H1 (cell line): ENCODE results near the gene TRAPPC13. TPM values are rescaled to one million over a fixed set of nuclear protein-coding genes. Genes with fewer than 3 reads are reported as not detected.
A peak's percentile ranks its signal among the peaks of the same experiment; 100 is the strongest.

Source experiments
- CTCF ChIA-PET: fragments of 300-600 bp; sonication (Branson Sonifier 250); formaldehyde crosslinking; loops from one replicate; lab custom pipeline; 2021; ENCODE audit not compliant: partially characterized antibody; lab: Charles Lee
- POLR2A ChIA-PET: fragments of 300-600 bp; sonication (Branson Sonifier 250); formaldehyde crosslinking; loops from one replicate; lab custom pipeline; 2021; ENCODE audit warnings: inconsistent platforms; ENCODE audit not compliant: partially characterized antibody; lab: Charles Lee
- DNase-seq, 2 experiments: peaks; one replicate each; pipeline versions ENCODE4 v3.0.0 to v3.0.0-alpha.2; 2010 to 2022; ENCODE audit warnings: low spot score in 2 of 2, low read depth in 1 of 2, mixed read lengths in 1 of 2
- FAIRE-seq: peaks from 2 replicates; lab custom pipeline; 2011; peaks lifted over from hg19 to GRCh38; lab: Jason Lieb, UNC
- H2AFZ ChIP-seq: 2 replicates; pipeline ENCODE4 v1.8.1; 2012; ENCODE audit warnings: low read length, inconsistent platforms
- H2AK5ac ChIP-seq: 2 replicates; pipeline ENCODE4 v1.6.1; 2013; ENCODE audit warnings: low read depth, low read length
- H2BK120ac ChIP-seq: replicated peaks from 2 replicates; pipeline ENCODE3; 2013; ENCODE audit warnings: low read depth, low read length, inconsistent platforms
- H2BK12ac ChIP-seq: 2 replicates; pipeline ENCODE4 v1.6.1; 2013; ENCODE audit warnings: low read depth, low read length
- H2BK15ac ChIP-seq: 2 replicates; pipeline ENCODE4 v1.6.1; 2013; ENCODE audit warnings: low read length
- H2BK20ac ChIP-seq: 2 replicates; pipeline ENCODE4 v1.6.1; 2013; ENCODE audit warnings: low read length
- H2BK5ac ChIP-seq: 2 replicates; pipeline ENCODE4 v1.6.1; 2013; ENCODE audit warnings: low read depth, low read length
- H3K14ac ChIP-seq: 2 replicates; pipeline ENCODE4 v1.6.1; 2013; ENCODE audit warnings: inconsistent platforms; ENCODE audit not compliant: insufficient read length
- H3K18ac ChIP-seq: 2 replicates; pipeline ENCODE4 v1.6.1; 2013; ENCODE audit warnings: low read length; ENCODE audit errors: extremely low read depth
- H3K23ac ChIP-seq: 2 replicates; pipeline ENCODE4 v1.6.1; 2013; ENCODE audit warnings: inconsistent platforms; ENCODE audit not compliant: insufficient read length
- H3K23me2 ChIP-seq: 2 replicates; pipeline ENCODE4 v1.6.1; 2013; ENCODE audit warnings: low read depth, low read length
- H3K27ac ChIP-seq: 2 replicates; pipeline ENCODE4 v1.6.1; 2011; ENCODE audit warnings: low read depth, low read length, inconsistent platforms
- H3K27me3 ChIP-seq, 4 experiments: replicated peaks in 1 of 4; 1 replicate in 1 of 4; 2 replicates in 3 of 4; pipeline versions ENCODE4 v1.6.1 to v1.8.1; 2011 to 2013; ENCODE audit warnings: low read length in 3 of 4, mild to moderate bottlenecking in 3 of 4, inconsistent platforms in 2 of 4, mixed read lengths in 2 of 4, moderate library complexity in 1 of 4; ENCODE audit not compliant: control insufficient read depth in 3 of 4, insufficient read depth in 3 of 4; ENCODE audit errors: extremely low read depth in 1 of 4
- H3K36me3 ChIP-seq, 4 experiments: 2 replicates each; pipeline versions ENCODE4 v1.6.1 to v1.8.1; 2011 to 2013; ENCODE audit warnings: mild to moderate bottlenecking in 4 of 4, low read length in 3 of 4, moderate library complexity in 2 of 4, control low read depth in 1 of 4, inconsistent platforms in 1 of 4; ENCODE audit not compliant: insufficient read depth in 4 of 4, control insufficient read depth in 2 of 4
- H3K4ac ChIP-seq: replicated peaks from 2 replicates; pipeline ENCODE3; 2013; ENCODE audit warnings: low read length, low read depth, mixed read lengths, inconsistent platforms; ENCODE audit not compliant: insufficient read length
- H3K4me1 ChIP-seq, 4 experiments: replicated peaks in 1 of 4; 1 replicate in 1 of 4; 2 replicates in 3 of 4; pipeline versions ENCODE4 v1.6.1 to v1.8.1; 2011 to 2013; ENCODE audit warnings: low read length in 3 of 4, inconsistent platforms in 2 of 4, mixed read lengths in 1 of 4; ENCODE audit not compliant: insufficient read depth in 4 of 4, control insufficient read depth in 3 of 4
- H3K4me2 ChIP-seq, 2 experiments: 2 replicates each; pipeline versions ENCODE4 v1.6.1 to v1.8.1; 2011 to 2013; ENCODE audit warnings: low read depth in 2 of 2, low read length in 2 of 2, control low read depth in 1 of 2, inconsistent platforms in 1 of 2, mild to moderate bottlenecking in 1 of 2; ENCODE audit not compliant: insufficient read depth in 1 of 2
- H3K4me3 ChIP-seq, 4 experiments: fragments of 200-600, 300-600 bp in 1 of 4; sonication (generic), shearing (Covaris generic), sonication (Bioruptor Twin) in 1 of 4; 2 replicates each; pipeline versions ENCODE4 v1.5.1 to v1.8.1; 2011 to 2016; ENCODE audit warnings: low read length in 4 of 4, low read depth in 3 of 4, control low read depth in 2 of 4, inconsistent platforms in 2 of 4, mild to moderate bottlenecking in 2 of 4, mixed read lengths in 1 of 4, moderate library complexity in 1 of 4; ENCODE audit not compliant: insufficient read depth in 2 of 4; ENCODE audit errors: extremely low read depth in 1 of 4
- H3K56ac ChIP-seq: replicated peaks from 2 replicates; pipeline ENCODE3; 2013; ENCODE audit warnings: low read depth, mild to moderate bottlenecking, mixed read lengths, low read length, inconsistent platforms; ENCODE audit not compliant: insufficient read length
- H3K79me1 ChIP-seq: 2 replicates; pipeline ENCODE4 v1.6.1; 2013; ENCODE audit warnings: low read depth, low read length, control low read depth
- H3K79me2 ChIP-seq, 2 experiments: 2 replicates each; pipeline versions ENCODE4 v1.6.1 to v1.8.1; 2012 to 2013; ENCODE audit warnings: low read length in 2 of 2, mild to moderate bottlenecking in 2 of 2, inconsistent platforms in 1 of 2; ENCODE audit not compliant: insufficient read depth in 2 of 2, control insufficient read depth in 1 of 2
- H3K9ac ChIP-seq, 4 experiments: replicated peaks in 1 of 4; 1 replicate in 1 of 4; 2 replicates in 3 of 4; pipeline versions ENCODE4 v1.6.1 to v1.8.1; 2011 to 2013; ENCODE audit warnings: low read depth in 3 of 4, low read length in 3 of 4, control low read depth in 2 of 4, mild to moderate bottlenecking in 2 of 4, moderate library complexity in 2 of 4, inconsistent platforms in 1 of 4; ENCODE audit errors: extremely low read depth in 1 of 4
- H3K9me3 ChIP-seq, 2 experiments: 2 replicates each; pipeline versions ENCODE4 v1.6.1 to v1.8.1; 2012 to 2013; ENCODE audit warnings: mild to moderate bottlenecking in 2 of 2, moderate library complexity in 2 of 2, control low read depth in 1 of 2, inconsistent platforms in 1 of 2, low read depth in 1 of 2, low read length in 1 of 2, mixed read lengths in 1 of 2; ENCODE audit not compliant: insufficient read depth in 2 of 2
- H4K20me1 ChIP-seq, 2 experiments: replicated peaks in 1 of 2; 2 replicates each; pipeline versions ENCODE3 to v1.8.1; 2011 to 2013; ENCODE audit warnings: inconsistent platforms in 2 of 2, low read length in 2 of 2, mild to moderate bottlenecking in 1 of 2; ENCODE audit not compliant: insufficient read depth in 2 of 2, control insufficient read depth in 1 of 2
- H4K5ac ChIP-seq: 2 replicates; pipeline ENCODE4 v1.6.1; 2013; ENCODE audit warnings: low read length, low read depth, mixed read lengths, inconsistent platforms; ENCODE audit not compliant: insufficient read length
- H4K8ac ChIP-seq: 2 replicates; pipeline ENCODE4 v1.8.0; 2013; ENCODE audit warnings: mild to moderate bottlenecking, moderate library complexity, low read length, inconsistent platforms; ENCODE audit not compliant: insufficient read depth; ENCODE audit errors: extremely low read depth
- H4K91ac ChIP-seq: replicated peaks from 2 replicates; pipeline ENCODE3; 2013; ENCODE audit warnings: low read length, mixed read lengths, inconsistent platforms; ENCODE audit not compliant: insufficient read length
- CEBPB ChIP-seq: IDR thresholded peaks from 2 replicates; pipeline ENCODE4 v1.6.1; 2012; ENCODE audit warnings: low read depth, low read length
- JUND ChIP-seq: IDR thresholded peaks from 2 replicates; pipeline ENCODE4 v1.6.1; 2011; ENCODE audit warnings: mild to moderate bottlenecking, improper control_type of control experiment, low read length
- NANOG ChIP-seq: IDR thresholded peaks from 2 replicates; pipeline ENCODE4 v1.6.1; 2011; ENCODE audit warnings: low read length, low read depth, mild to moderate bottlenecking, inconsistent platforms; ENCODE audit not compliant: insufficient read depth, poor library complexity, severe bottlenecking
- PHF8 ChIP-seq: fragments of 200-600 bp; sonication (generic); conservative IDR thresholded peaks from 2 replicates; pipeline ENCODE4 v1.7.1; 2012; ENCODE audit warnings: low read depth, mild to moderate bottlenecking, inconsistent platforms, low read length, moderate library complexity
- RAD21 ChIP-seq, 2 experiments: IDR thresholded peaks in 1 of 2; conservative IDR thresholded peaks in 1 of 2; 2 replicates each; pipeline ENCODE4 v1.6.1; 2011; ENCODE audit warnings: low read depth in 2 of 2, low read length in 2 of 2, improper control_type of control experiment in 1 of 2, inconsistent platforms in 1 of 2, mild to moderate bottlenecking in 1 of 2, moderate library complexity in 1 of 2
- WGBS, 2 experiments: shearing (Covaris generic) in 1 of 2; methylation state at CpG; one replicate each; pipeline versions ENCODE4 v1.1.6 to v1.1.7; 2013 to 2015; ENCODE audit warnings: low lambda C conversion rate in 2 of 2, mixed read lengths in 2 of 2, inconsistent platforms in 1 of 2, low coverage in 1 of 2, missing lambda C conversion rate in 1 of 2; ENCODE audit not compliant: insufficient replicate concordance in 2 of 2, insufficient coverage in 1 of 2, insufficient read length in 1 of 2; ENCODE audit errors: extremely low coverage in 1 of 2, missing lambda C conversion rate in 1 of 2; 5-methylcytosine and 5-hydroxymethylcytosine counted together
- polyA plus RNA-seq, 7 experiments: library from polyadenylated mRNA; depleted of rRNA in 3 of 7; stranded (reverse) in 5 of 7; unstranded in 2 of 7; fragments of >200 nt in 5 of 7; fragments of 200-250 nt in 2 of 7; gene quantifications; 1 replicate in 5 of 7; 2 replicates in 1 of 7; 4 replicates in 1 of 7; pipeline versions ENCODE4 v1.2.1 to v1.2.3, GENCODE V29; 2011 to 2013; ENCODE audit warnings: missing spikeins in 2 of 7, mixed read lengths in 2 of 7
- total RNA-seq: library from RNA; stranded (reverse); fragmentation: NEBNext Ultra II Directional; extraction: Animal tissue kit (Norgen Biotek cat#: 25700); gene quantifications from 2 replicates; pipeline ENCODE4 v1.2.1, GENCODE V29; 2021

The TRAPPC13 gene
- total and polyA plus RNA-seq, 2 of the 8 experiments (the other 6 are each of a cell fraction or from before 2014, with no cell fraction given): 6.3 to 16.8 TPM

GRCh38 chr5:65612298-65612907 lies 12.4 kb upstream of the TRAPPC13 start:
- no peak overlapping the region for H3K18ac ChIP-seq
- no peak overlapping the region for H2BK12ac ChIP-seq
- WGBS, 2 experiments: 86% methylated on average over 4 of the region's 4 CpGs; no CpG with 5 or more reads in 1 of the 2 experiments
- H2BK20ac ChIP-seq: no peak overlapping the region
- POLR2A ChIA-PET: interaction anchor here (0.6 to 1.2 kb wide), 4 partner anchors 9 to 518 kb away, joined by 3 to 5 read pairs (median 4); partner anchors contain the start of genes CENPK and PPWD1
- no peak overlapping the region for H3K23ac ChIP-seq
- H3K9me3 ChIP-seq: no peaks in the 10 kb centered on the region
- peaks cover 0 to 2% (median 0%) of the 10 kb centered on the region in 4 experiments; a peak in 1 of 7 replicates for H3K27me3 ChIP-seq
- H3K9ac ChIP-seq: no peak overlapping the region
- H4K91ac ChIP-seq: no peak overlapping the region
- no peak overlapping the region for H3K56ac ChIP-seq
- no peak overlapping the region for H2BK5ac ChIP-seq
- no peaks in the 10 kb centered on the region for H3K4me1 ChIP-seq
- TF ChIP-seq CEBPB: peak; percentile 58; the same call in 1 of the 2 replicates
- no peak for TF ChIP-seq PHF8
- no peak for TF ChIP-seq RAD21 (IDR thresholded peaks at IDR 0.05 in 1 of 2, conservative IDR thresholded peaks at IDR 0.05 in 1 of 2; ENCODE audit: low read depth in 2 of 2, low read length in 2 of 2)
- TF ChIP-seq JUND: no peak
- no peak for TF ChIP-seq NANOG
- TF ChIP-seq, all 59 proteins: peak for 1
- Histone ChIP-seq H3K4me3 (no peak overlapping the region), H2BK120ac (no peak overlapping the region), H3K79me2 (0 out of 4 replicates have a peak, but pooled peaks cover 0 to 4% of the 10 kb centered on the region in 2 experiments), H4K8ac (no peak overlapping the region), H3K14ac (no peak overlapping the region), H3K27ac (no peak overlapping the region), H3K23me2 (no peaks in the 10 kb centered on the region), H2AK5ac (no peak overlapping the region), H4K5ac (no peak overlapping the region), H3K36me3 (peaks cover 0 to 29% (median 13%) of the 10 kb centered on the region in 4 experiments; a peak in 4 of 8 replicates), H3K4ac (no peak overlapping the region), H2BK15ac (no peak overlapping the region), H4K20me1 (no peaks in the 10 kb centered on the region), H2AFZ (no peak overlapping the region), H3K4me2 (no peak overlapping the region), H3K79me1 (no peaks in the 10 kb centered on the region)
- CTCF ChIA-PET: no interaction called here
- no peak for DNase-seq
- FAIRE-seq: no peak
